ENCODE data around the gene EIF4B.
"Not testable (repeated sequence)": the region's sequence is repeated elsewhere in the genome, so short reads cannot be mapped to it uniquely, and the experiment has no call there.

The EIF4B gene

GRCh38 chr12:53005986-53006809 lies at the start of gene EIF4B:
Gene EIF4B (plus strand): TSS chr12:53006456. CDS start chr12:53006484, 28 bp downstream.
- peak; percentile 99 for DNase-seq (ENCODE audit: low read depth)

- no peak for DNase-seq (ENCODE audit: low read depth)
Observed at GRCh38 chr12:52956987-52957386, 49.3 kb upstream of the EIF4B start.

- DNase-seq (ENCODE audit: low read depth) = no peak
Observed at GRCh38 chr12:52964556-52965336, 41.5 kb upstream of the EIF4B start.

- DNase-seq (ENCODE audit: low read depth) = no peak
Observed at GRCh38 chr12:52965337-52965731, 40.9 kb upstream of the EIF4B start.

- DNase-seq (ENCODE audit: low read depth) = no peak
Observed at GRCh38 chr12:52969166-52969795, 37.0 kb upstream of the EIF4B start.

GRCh38 chr12:52969828-52970569 lies 36.3 kb upstream of the EIF4B start:
- DNase-seq (ENCODE audit: low read depth) = no peak

GRCh38 chr12:52971679-52972329 lies 34.5 kb upstream of the EIF4B start:
- DNase-seq (ENCODE audit: low read depth) = no peak

- no peak for DNase-seq (ENCODE audit: low read depth)
Observed at GRCh38 chr12:52975204-52975603, 31.1 kb upstream of the EIF4B start.

GRCh38 chr12:52975820-52976573 lies 30.3 kb upstream of the EIF4B start:
- DNase-seq (ENCODE audit: low read depth) = no peak

GRCh38 chr12:52976574-52977071 lies 29.6 kb upstream of the EIF4B start:
- no peak for DNase-seq (ENCODE audit: low read depth)

GRCh38 chr12:52977170-52977569 lies 29.1 kb upstream of the EIF4B start:
- no peak for DNase-seq (ENCODE audit: low read depth)

GRCh38 chr12:52980096-52980649 lies 26.1 kb upstream of the EIF4B start:
- no peak for DNase-seq (ENCODE audit: low read depth)

GRCh38 chr12:52980650-52981423 lies 25.4 kb upstream of the EIF4B start:
- peak; percentile 59 for DNase-seq (ENCODE audit: low read depth)

GRCh38 chr12:52984136-52984535 lies 22.1 kb upstream of the EIF4B start:
- DNase-seq (ENCODE audit: low read depth) = no peak

GRCh38 chr12:52988898-52989297 lies 17.4 kb upstream of the EIF4B start:
- DNase-seq (ENCODE audit: low read depth) = no peak

GRCh38 chr12:52990206-52990605 lies 16.1 kb upstream of the EIF4B start:
- no peak for DNase-seq (ENCODE audit: low read depth)

- DNase-seq (ENCODE audit: low read depth) = not testable (repeated sequence)
Observed at GRCh38 chr12:52992240-52992639, 14.0 kb upstream of the EIF4B start.

GRCh38 chr12:52992699-52993557 lies 13.3 kb upstream of the EIF4B start:
- DNase-seq (ENCODE audit: low read depth) = no peak

- no peak for DNase-seq (ENCODE audit: low read depth)
Observed at GRCh38 chr12:52993558-52993869, 12.7 kb upstream of the EIF4B start.
